AG09319 (cell line): ENCODE results near the gene DMP1.

Experiments
- DNase-seq: peaks from one replicate; pipeline ENCODE4 v3.0.0-alpha.2; 2010; ENCODE audit warnings: low read depth; ENCODE audit errors: extremely low read depth
- CTCF ChIP-seq: IDR thresholded peaks from 2 replicates; pipeline ENCODE4 v1.5.1; 2011; ENCODE audit warnings: low read depth, mild to moderate bottlenecking, inconsistent platforms, low read length, moderate library complexity

The DMP1 gene

GRCh38 chr4:87651941-87652340 is 1.9 kb downstream of the DMP1 start:
- TF ChIP-seq CTCF: no peak
- DNase-seq: no peak

GRCh38 chr4:87654487-87655044 is 4.5 kb downstream of the DMP1 start:
- TF ChIP-seq CTCF: no peak
- no peak for DNase-seq

- DNase-seq: no peak
Observed at GRCh38 chr4:87657525-87657924, 7.4 kb downstream of the DMP1 start.

GRCh38 chr4:87659247-87659931 is 9.3 kb downstream of the DMP1 start:
- no peak for DNase-seq

More at GRCh38 chr4:87657525-87657924, 7.4 kb downstream of the DMP1 start:
- TF ChIP-seq CTCF: no peak

GRCh38 chr4:87662871-87663270 is 12.8 kb downstream of the DMP1 start:
- no peak for TF ChIP-seq CTCF
- no peak for DNase-seq

More at GRCh38 chr4:87659247-87659931, 9.3 kb downstream of the DMP1 start:
- TF ChIP-seq CTCF: no peak

- TF ChIP-seq CTCF: no peak
- no peak for DNase-seq
Observed at GRCh38 chr4:87669373-87669772, 19.3 kb downstream of the DMP1 start.

GRCh38 chr4:87677731-87678130 is 27.7 kb downstream of the DMP1 start:
- DNase-seq: no peak
- no peak for TF ChIP-seq CTCF
